ENCODE results near the gene NACA.
"Not testable (repeated sequence)": the region's sequence is repeated elsewhere in the genome, so short reads cannot be mapped to it uniquely, and the experiment has no call there.

NACA gene

GRCh38 chr12:56760460-56760859, 35.4 kb upstream of the NACA start:
- no peak for DNase-seq (ENCODE audit: low read depth, low spot score)
- Histone ChIP-seq H3K27ac (no peak overlapping the region), H3K4me3 (no peak overlapping the region), H3K9ac (ENCODE audit: insufficient read length) (no peak overlapping the region), H3K9me3 (ENCODE audit: low read depth, low read length) (no peaks in the 10 kb centered on the region), H3K36me3 (ENCODE audit: insufficient read depth, low read length) (no peaks in the 10 kb centered on the region)
- TF ChIP-seq POLR2AphosphoS5 (IDR thresholded peaks at IDR 0.05; ENCODE audit: borderline replicate concordance, low read depth, low read length), result no peak
- TF ChIP-seq EZH2 (IDR thresholded peaks at IDR 0.05), result no peak
- TF ChIP-seq FOXP2 (optimal IDR thresholded peaks at IDR 0.05; ENCODE audit: control extremely low read depth, extremely low read length, insufficient read depth), result no peak

- no peaks in the 10 kb centered on the region for H3K9me3 ChIP-seq (ENCODE audit: low read depth, low read length)
- H3K9ac ChIP-seq (ENCODE audit: insufficient read length), result no peak overlapping the region
- H3K4me3 ChIP-seq, result no peak overlapping the region
- TF ChIP-seq POLR2AphosphoS5 (IDR thresholded peaks at IDR 0.05; ENCODE audit: borderline replicate concordance, low read depth, low read length), result no peak
- TF ChIP-seq FOXP2 (optimal IDR thresholded peaks at IDR 0.05; ENCODE audit: control extremely low read depth, extremely low read length, insufficient read depth), result no peak
- TF ChIP-seq EZH2 (IDR thresholded peaks at IDR 0.05), result no peak
- no peak overlapping the region for H3K27ac ChIP-seq
- no peak for DNase-seq (ENCODE audit: low read depth, low spot score)
- no peaks in the 10 kb centered on the region for H3K36me3 ChIP-seq (ENCODE audit: insufficient read depth, low read length)
These were observed 34.3 kb upstream of the NACA start for GRCh38 chr12:56759263-56759908.

GRCh38 chr12:56758728-56759262, 33.7 kb upstream of the NACA start:
- Histone ChIP-seq H3K9ac (ENCODE audit: insufficient read length) (no peak overlapping the region), H3K36me3 (ENCODE audit: insufficient read depth, low read length) (no peaks in the 10 kb centered on the region), H3K4me3 (no peak overlapping the region), H3K9me3 (ENCODE audit: low read depth, low read length) (no peaks in the 10 kb centered on the region), H3K27ac (no peak overlapping the region)
- DNase-seq (ENCODE audit: low read depth, low spot score), result no peak
- TF ChIP-seq EZH2 (IDR thresholded peaks at IDR 0.05) (no peak), FOXP2 (optimal IDR thresholded peaks at IDR 0.05; ENCODE audit: control extremely low read depth, extremely low read length, insufficient read depth) (no peak), POLR2AphosphoS5 (IDR thresholded peaks at IDR 0.05; ENCODE audit: borderline replicate concordance, low read depth, low read length) (no peak)

GRCh38 chr12:56757971-56758370, 32.9 kb upstream of the NACA start:
- not testable (repeated sequence) for DNase-seq (ENCODE audit: low read depth, low spot score); H3K27ac ChIP-seq; H3K36me3 ChIP-seq (ENCODE audit: insufficient read depth, low read length); H3K9me3 ChIP-seq (ENCODE audit: low read depth, low read length); H3K9ac ChIP-seq (ENCODE audit: insufficient read length); H3K4me3 ChIP-seq

GRCh38 chr12:56753566-56753965, 28.5 kb upstream of the NACA start:
- peaks cover 17% of the 10 kb centered on the region for H3K36me3 ChIP-seq (ENCODE audit: insufficient read depth, low read length)
- no peak overlapping the region for H3K9ac ChIP-seq (ENCODE audit: insufficient read length)
- H3K4me3 ChIP-seq, result no peak overlapping the region
- DNase-seq (ENCODE audit: low read depth, low spot score), result no peak
- no peaks in the 10 kb centered on the region for H3K9me3 ChIP-seq (ENCODE audit: low read depth, low read length)
- no peak overlapping the region for H3K27ac ChIP-seq
- TF ChIP-seq POLR2AphosphoS5 (IDR thresholded peaks at IDR 0.05; ENCODE audit: borderline replicate concordance, low read depth, low read length), result no peak
- TF ChIP-seq FOXP2 (optimal IDR thresholded peaks at IDR 0.05; ENCODE audit: control extremely low read depth, extremely low read length, insufficient read depth), result no peak
- no peak for TF ChIP-seq EZH2 (IDR thresholded peaks at IDR 0.05)

- peak within 1 kb of the TSS; percentile 90 for H3K9ac ChIP-seq (ENCODE audit: insufficient read length)
- peak; percentile 32 for DNase-seq (ENCODE audit: low read depth, low spot score)
- peaks cover 26% of the 10 kb centered on the region for H3K36me3 ChIP-seq (ENCODE audit: insufficient read depth, low read length)
- H3K27ac ChIP-seq, result peak within 1 kb of the TSS; percentile 84
- no peaks in the 10 kb centered on the region for H3K9me3 ChIP-seq (ENCODE audit: low read depth, low read length)
- H3K4me3 ChIP-seq, result peak within 1 kb of the TSS; percentile 95
- TF ChIP-seq FOXP2 (optimal IDR thresholded peaks at IDR 0.05; ENCODE audit: control extremely low read depth, extremely low read length, insufficient read depth) (no peak), EZH2 (IDR thresholded peaks at IDR 0.05) (no peak), POLR2AphosphoS5 (IDR thresholded peaks at IDR 0.05; ENCODE audit: borderline replicate concordance, low read depth, low read length) (peak; percentile 94)
These were observed 26.9 kb upstream of the NACA start, which contains the start of gene PRIM1 for GRCh38 chr12:56751712-56752598. Gene PRIM1, minus strand, starts transcription at chr12:56752323. Its CDS starts 25 bp downstream, at chr12:56752298.

- not testable (repeated sequence) for DNase-seq (ENCODE audit: low read depth, low spot score)
These were observed 25.5 kb upstream of the NACA start for GRCh38 chr12:56750596-56750995.

GRCh38 chr12:56749853-56750252, 24.8 kb upstream of the NACA start:
- TF ChIP-seq POLR2AphosphoS5 (IDR thresholded peaks at IDR 0.05; ENCODE audit: borderline replicate concordance, low read depth, low read length), result no peak
- no peak for TF ChIP-seq EZH2 (IDR thresholded peaks at IDR 0.05)
- no peak for TF ChIP-seq FOXP2 (optimal IDR thresholded peaks at IDR 0.05; ENCODE audit: control extremely low read depth, extremely low read length, insufficient read depth)
- Histone ChIP-seq H3K36me3 (ENCODE audit: insufficient read depth, low read length) (peaks cover 43% of the 10 kb centered on the region), H3K27ac (peak overlapping the region; percentile 19), H3K9ac (ENCODE audit: insufficient read length) (no peak overlapping the region), H3K4me3 (no peak overlapping the region), H3K9me3 (ENCODE audit: low read depth, low read length) (no peaks in the 10 kb centered on the region)
- DNase-seq (ENCODE audit: low read depth, low spot score), result no peak

More at GRCh38 chr12:56750596-56750995, 25.5 kb upstream of the NACA start:
- Histone ChIP-seq H3K36me3 (ENCODE audit: insufficient read depth, low read length) (peaks cover 37% of the 10 kb centered on the region), H3K27ac (peak overlapping the region; percentile 30; the same call in 1 of the 2 replicates), H3K9ac (ENCODE audit: insufficient read length) (peak overlapping the region; percentile 90), H3K4me3 (peak overlapping the region; percentile 95)
- H3K9me3 ChIP-seq (ENCODE audit: low read depth, low read length), result not testable (repeated sequence)
